ENCODE data around the gene ISG20.

The ISG20 gene

DNA sequence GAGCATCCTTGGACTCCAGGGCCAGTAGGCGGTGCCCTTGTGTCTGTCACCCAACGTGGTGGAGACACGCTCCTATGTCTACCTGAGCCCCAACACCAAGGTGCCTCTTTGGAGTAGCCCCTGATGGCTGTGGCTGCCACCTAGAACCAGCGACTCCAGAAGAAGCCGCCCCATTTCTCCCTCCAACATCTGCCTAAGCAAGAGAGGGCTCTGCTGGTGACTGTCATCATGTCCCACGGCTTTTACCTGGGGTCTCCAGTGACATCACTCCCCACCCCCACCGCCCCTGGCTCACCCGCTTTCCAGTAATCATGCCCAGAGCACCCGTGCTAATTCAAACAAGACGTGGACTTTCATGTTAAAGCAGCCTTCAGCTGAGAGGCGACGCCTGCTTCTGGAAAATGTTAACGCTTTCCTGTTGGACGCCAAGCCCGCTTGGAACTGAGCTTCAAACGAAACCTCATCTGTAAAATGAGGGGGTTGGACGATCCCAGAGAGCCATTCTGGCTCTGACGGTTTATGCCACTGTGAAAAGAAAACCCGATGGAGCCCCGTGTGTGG, 57.0 kb downstream of the ISG20 start:
- no peak for DNase-seq

DNA sequence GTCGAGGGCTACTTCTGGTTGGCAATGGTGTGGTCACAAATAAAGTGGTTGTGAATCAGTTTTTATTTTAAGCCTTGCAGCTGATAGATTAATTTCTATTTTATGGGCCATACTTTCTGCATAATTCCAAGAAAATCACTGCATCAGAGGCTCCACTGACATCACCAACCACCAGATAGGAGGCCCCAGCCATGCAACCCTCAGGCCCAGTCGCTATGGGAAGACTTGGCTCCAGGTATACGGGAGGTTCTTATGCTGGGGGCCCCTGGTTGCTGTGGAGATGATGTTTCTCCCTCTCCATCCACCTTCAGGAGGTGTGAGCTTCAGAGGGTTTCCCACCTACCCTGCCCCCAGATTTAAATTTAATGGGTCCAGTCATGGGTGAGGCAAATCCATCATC, 57.4 kb downstream of the ISG20 start:
- DNase-seq, result no peak

DNA sequence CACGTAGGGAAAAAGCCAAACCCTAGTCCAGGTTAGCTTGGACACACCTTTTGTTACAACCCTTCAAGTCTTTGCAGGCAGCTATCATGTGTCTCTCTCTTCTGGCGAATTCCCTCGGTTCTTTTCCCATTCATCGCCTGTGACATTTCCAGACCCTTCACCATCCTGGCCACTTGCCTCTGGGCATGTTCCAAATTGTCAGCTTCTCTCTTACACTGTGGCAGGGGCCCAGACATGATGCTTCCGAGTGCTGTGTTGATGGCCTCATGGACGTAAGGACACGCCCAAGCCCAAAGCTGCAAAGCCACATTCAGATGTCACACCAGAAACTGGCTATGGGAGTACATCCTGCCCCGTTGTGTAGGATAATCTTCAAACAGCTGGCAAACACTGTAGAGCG, 58.5 kb downstream of the ISG20 start:
- DNase-seq, result no peak

DNA sequence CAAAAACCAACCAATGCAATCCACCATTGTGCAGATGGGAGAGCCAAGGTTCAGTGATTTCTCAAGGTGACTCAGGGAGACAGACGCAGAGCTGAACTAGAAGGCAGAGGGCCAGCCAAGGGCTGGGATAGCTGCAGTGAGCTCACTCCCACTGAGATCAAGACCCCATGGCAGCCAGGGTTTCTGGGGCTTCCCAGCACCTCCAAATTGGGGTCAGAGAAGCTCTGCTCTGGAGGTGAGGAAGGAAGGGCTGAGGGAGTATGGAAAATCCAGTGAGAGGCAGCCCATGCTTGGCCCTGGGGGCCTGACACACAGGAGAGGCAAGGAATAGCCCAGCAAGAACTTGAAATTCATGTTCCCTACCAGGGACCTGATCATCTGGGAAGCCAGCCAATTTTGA, 61.0 kb downstream of the ISG20 start:
- no peak for DNase-seq

DNA sequence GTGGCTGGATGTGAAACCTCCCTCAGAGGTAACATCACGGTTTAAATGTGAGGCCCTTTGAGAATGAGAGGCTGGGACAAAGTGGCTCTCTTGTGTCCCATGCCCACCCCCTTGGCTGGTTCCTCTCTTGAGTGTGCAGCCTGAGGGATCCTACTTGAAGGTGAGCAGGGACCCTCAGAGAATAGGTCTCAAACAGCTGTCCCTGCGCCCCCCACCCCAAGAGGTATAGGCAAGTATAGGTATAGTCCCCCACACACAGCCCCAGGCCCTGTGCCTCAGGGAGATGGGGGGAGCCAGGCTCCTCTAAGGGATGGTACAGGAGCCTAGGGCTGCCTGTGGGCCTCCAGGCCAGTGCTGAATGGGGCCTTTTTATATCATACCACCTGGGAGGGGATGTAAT, 61.9 kb downstream of the ISG20 start:
- DNase-seq, result no peak

DNA sequence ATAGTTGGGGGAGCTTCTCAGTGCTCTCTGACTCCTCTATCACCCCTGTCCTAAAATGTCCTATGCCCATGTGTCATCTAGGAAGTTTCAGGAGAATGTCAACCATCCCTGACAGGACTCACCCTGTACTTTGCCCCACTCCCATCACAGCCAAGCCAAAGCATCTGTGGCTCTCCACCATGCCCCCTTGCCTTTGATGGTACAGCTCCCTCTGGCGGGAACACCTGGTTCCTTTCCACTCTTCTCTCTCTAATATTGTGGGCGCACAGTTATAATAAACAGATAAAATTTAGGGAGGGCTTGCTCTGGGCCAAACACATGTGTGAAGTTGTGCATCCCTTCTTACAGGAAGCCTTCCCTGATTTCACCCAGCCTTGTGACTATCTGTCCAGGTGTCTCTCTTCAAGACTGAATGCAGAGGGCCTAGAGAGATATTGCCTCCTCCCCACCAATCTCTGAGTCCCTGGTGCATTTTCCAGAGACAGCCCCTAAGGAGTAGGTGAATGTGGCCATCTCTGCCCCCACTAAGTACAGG, 62.8 kb downstream of the ISG20 start:
- DNase-seq, result no peak

DNA sequence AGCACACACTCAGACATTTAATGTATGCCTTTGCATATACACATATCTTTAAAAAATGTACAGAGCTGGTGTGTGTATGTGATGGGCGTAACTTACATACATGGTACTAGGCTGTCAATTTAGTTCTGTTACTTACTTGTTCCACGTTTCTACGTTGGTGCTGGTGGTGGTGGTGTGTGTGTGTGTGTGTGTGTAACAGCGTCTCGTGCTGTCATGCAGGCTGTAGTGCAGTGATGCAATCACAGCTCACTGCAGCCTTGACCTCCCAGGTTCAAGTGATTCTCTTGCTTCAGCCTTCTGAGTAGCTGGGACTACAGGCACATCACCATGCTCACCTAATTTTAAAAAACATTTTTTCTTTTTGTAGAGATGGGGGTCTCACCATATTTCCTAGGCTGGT, 64.2 kb downstream of the ISG20 start:
- no peak for DNase-seq

DNA sequence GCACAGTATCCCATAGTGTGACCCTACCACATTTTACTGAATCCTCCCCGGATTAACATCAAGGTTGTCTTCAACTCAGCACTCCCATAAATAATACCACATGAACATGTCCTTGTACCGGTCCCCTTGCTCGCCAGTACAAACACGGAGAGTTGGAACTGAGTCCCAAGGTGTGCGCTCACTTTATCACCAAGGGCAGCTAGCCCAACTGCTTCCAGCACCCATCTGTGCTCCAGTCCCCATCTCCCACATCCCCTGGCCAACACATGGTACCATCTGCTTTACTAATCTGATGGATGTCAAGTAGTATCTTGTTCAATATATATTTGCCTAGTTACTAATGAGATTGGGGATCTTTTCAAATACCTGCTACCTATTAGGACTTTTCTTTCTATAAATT, 64.7 kb downstream of the ISG20 start:
- no peak for DNase-seq

DNA sequence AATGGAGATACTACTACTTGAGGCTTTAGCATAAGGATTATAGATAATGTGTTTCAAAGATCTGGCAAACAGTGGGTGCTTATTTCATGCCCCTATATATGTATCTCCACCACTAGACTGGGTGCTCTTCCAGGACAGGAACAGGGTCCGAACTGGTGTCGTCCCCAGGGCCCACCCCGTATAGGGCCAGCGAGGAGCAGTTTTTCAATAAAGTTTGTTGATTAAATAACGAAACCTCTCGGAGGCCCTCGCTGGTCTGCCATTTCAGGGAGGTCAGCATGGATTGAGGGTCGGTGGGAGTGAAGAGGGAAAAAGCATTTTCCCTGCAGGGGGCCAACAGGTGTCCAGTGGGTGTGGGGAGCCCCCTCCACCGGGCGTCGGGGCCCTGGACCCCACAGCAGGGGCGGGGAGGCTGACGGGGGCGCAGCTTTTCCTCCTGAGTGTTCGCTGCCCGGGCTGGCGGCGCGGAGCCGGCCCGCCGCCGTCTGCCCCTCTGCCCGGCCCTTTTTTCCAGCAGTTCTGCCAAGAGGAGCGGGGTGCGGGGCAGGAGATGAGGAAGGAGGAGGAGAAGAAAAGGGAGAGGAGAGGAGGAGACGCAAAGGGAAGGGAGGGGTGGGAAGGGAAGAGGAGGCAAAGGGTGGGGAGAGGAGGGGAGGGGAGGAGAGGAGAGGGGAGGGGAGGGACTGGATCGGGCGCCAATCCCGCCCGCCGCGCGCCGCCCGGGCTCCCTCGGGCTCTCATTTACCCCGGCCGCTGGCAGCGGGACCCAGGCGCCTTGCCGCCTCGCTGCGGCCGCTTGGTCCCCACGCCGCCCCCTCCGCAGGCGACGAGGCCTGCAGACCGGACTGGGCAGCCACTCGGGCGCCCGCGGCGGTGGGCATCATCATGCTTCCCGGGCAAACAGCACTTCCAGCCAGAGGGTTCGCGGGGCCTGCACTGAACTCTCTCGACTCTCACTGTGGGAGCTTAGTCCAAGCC, 66.3 kb downstream of the ISG20 start:
- no peak for DNase-seq

DNA sequence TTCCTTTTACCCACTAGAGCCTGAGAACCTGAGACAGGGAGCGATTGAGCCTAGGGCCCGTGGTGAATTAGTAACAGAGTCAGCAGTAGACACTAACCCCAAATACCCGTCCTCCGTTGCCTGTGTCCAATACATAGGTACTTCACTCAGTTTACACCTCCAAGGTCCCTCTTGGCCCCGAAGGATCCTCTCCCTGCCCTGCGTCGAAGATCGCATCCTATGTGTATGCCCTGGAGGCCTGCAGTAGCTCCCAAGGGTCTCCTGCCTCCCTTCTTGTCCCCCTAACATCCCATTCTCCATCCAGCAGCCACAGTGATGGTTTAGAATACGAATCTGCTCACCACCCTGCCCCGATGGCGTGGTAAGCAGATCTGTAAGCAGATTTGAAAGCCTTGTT, 67.0 kb downstream of the ISG20 start:
- no peak for DNase-seq

All from NK-92 treated with Interleukin-12 subunit alpha and Interleukin-12 subunit beta, amount 100 ng/mL, for 24 hours (cell line).